ENCODE measurements around the gene INPP5F.

INPP5F gene, protein sequence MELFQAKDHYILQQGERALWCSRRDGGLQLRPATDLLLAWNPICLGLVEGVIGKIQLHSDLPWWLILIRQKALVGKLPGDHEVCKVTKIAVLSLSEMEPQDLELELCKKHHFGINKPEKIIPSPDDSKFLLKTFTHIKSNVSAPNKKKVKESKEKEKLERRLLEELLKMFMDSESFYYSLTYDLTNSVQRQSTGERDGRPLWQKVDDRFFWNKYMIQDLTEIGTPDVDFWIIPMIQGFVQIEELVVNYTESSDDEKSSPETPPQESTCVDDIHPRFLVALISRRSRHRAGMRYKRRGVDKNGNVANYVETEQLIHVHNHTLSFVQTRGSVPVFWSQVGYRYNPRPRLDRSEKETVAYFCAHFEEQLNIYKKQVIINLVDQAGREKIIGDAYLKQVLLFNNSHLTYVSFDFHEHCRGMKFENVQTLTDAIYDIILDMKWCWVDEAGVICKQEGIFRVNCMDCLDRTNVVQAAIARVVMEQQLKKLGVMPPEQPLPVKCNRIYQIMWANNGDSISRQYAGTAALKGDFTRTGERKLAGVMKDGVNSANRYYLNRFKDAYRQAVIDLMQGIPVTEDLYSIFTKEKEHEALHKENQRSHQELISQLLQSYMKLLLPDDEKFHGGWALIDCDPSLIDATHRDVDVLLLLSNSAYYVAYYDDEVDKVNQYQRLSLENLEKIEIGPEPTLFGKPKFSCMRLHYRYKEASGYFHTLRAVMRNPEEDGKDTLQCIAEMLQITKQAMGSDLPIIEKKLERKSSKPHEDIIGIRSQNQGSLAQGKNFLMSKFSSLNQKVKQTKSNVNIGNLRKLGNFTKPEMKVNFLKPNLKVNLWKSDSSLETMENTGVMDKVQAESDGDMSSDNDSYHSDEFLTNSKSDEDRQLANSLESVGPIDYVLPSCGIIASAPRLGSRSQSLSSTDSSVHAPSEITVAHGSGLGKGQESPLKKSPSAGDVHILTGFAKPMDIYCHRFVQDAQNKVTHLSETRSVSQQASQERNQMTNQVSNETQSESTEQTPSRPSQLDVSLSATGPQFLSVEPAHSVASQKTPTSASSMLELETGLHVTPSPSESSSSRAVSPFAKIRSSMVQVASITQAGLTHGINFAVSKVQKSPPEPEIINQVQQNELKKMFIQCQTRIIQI

DNA sequence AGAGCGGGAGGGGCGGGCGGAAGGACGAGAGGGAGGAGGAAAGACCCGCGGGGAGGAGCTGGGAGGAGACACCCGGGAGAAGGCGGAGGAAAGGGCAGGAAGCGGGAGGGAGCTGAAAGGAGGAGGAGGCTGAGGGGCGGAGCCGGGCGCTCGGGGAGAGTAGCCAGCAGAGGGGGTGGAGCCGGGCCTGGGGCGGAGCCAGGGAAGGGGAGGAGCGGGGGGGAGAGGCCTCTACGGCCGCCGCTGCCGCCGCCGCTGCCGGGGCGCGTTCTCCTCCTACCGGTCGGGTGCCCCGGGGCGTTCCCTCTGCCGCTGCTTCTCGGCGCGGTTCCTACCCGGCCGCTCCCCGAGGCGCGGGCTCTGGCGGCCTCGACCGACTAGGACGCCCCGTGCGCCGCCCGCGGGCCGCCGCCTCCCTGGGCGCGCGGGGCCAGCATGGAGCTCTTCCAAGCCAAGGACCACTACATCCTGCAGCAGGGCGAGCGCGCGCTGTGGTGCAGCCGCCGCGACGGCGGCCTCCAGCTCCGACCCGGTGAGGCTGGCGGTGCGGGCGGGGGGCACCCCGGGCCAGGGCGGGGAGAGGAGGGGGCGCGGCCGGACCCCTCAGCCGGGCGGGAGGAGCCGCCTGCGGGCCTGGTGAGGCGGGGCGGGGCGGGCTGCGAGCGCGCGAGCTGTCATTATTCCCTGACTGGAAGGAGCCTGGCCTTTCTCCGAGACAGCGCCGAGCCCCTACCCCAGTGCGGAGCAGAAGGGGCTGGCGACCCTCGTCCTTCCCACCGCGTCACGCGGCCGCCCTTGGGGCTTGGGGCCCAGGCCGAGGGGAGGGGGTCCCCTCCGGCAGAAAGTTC, at the start of gene INPP5F:
Gene INPP5F, plus strand, starts transcription at position 223 of the 848 bp plus-strand sequence. Its CDS starts 213 bp downstream, at position 436.
- H3K9ac ChIP-seq (ENCODE audit: low read length), result peak within 1 kb of the TSS; percentile 81
- no peaks in the 10 kb centered on the region for H3K36me3 ChIP-seq (ENCODE audit: control insufficient read depth, insufficient read depth, low read length)
- no peaks in the 10 kb centered on the region for H3K9me3 ChIP-seq (ENCODE audit: control insufficient read depth, low read length)
- peaks cover 11% of the 10 kb centered on the region for H3K4me1 ChIP-seq (ENCODE audit: control insufficient read depth, insufficient read depth, low read length)
- peak within 1 kb of the TSS; percentile 41 for H3K4me3 ChIP-seq (ENCODE audit: low read length)
- no peaks in the 10 kb centered on the region for H3K27me3 ChIP-seq (ENCODE audit: control insufficient read depth, insufficient read depth, low read length)

DNA sequence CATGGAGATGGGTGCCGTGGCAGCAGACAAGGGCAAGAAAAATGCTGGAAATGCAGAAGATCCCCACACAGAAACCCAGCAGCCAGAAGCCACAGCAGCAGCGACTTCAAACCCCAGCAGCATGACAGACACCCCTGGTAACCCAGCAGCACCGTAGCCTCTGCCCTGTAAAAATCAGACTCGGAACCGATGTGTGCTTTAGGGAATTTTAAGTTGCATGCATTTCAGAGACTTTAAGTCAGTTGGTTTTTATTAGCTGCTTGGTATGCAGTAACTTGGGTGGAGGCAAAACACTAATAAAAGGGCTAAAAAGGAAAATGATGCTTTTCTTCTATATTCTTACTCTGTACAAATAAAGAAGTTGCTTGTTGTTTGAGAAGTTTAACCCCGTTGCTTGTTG, 48.7 kb upstream of the INPP5F start:
- no peak overlapping the region for H3K9ac ChIP-seq (ENCODE audit: low read length)
- no peaks in the 10 kb centered on the region for H3K4me1 ChIP-seq (ENCODE audit: control insufficient read depth, insufficient read depth, low read length)
- H3K4me3 ChIP-seq (ENCODE audit: low read length), result no peak overlapping the region
- H3K36me3 ChIP-seq (ENCODE audit: control insufficient read depth, insufficient read depth, low read length), result no peaks in the 10 kb centered on the region
- no peaks in the 10 kb centered on the region for H3K9me3 ChIP-seq (ENCODE audit: control insufficient read depth, low read length)
- H3K27me3 ChIP-seq (ENCODE audit: control insufficient read depth, insufficient read depth, low read length), result no peaks in the 10 kb centered on the region

DNA sequence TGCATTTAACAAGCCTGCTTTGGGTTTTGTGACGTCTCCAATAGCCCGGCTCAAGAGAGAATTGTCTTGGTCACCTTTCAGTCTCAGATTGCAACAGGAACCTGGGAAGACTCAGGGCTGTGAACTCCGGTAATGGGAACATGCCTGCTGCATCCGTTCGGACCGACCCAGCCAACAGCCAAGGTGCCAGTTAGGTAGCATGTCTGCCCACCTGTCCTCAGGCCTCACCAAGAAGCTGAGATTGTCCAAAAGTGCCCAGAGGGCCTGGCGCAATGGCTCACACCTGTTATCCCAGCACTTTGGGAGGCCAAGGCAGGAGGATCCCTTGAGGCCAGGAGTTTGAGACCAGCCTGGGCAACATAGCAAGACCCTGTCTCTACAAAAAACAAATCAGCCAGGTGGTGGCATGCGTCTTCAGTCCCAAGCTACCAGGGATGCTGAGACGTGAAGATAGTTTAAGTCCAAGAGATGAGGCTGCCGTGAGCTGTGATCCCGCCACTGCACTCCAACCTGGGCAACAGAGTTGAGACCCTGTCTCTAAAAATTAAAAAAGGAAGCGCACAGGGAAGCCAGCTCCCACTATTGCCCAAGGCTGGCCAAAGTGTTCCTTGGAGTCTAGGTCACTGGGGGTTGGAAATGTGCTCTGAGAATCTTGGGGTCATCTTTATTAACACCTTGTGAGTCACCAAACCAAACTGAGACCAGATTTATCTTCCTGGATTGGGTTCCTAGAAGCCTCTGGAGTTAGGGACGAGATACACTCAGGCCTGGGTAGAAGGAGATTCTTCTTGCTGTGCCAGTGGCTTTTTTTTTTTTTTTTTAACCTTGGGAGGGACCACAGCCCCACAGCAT, 47.7 kb upstream of the INPP5F start:
- no peaks in the 10 kb centered on the region for H3K9me3 ChIP-seq (ENCODE audit: control insufficient read depth, low read length)
- no peaks in the 10 kb centered on the region for H3K27me3 ChIP-seq (ENCODE audit: control insufficient read depth, insufficient read depth, low read length)
- H3K9ac ChIP-seq (ENCODE audit: low read length), result no peak overlapping the region
- no peaks in the 10 kb centered on the region for H3K36me3 ChIP-seq (ENCODE audit: control insufficient read depth, insufficient read depth, low read length)
- H3K4me3 ChIP-seq (ENCODE audit: low read length), result no peak overlapping the region
- no peaks in the 10 kb centered on the region for H3K4me1 ChIP-seq (ENCODE audit: control insufficient read depth, insufficient read depth, low read length)

DNA sequence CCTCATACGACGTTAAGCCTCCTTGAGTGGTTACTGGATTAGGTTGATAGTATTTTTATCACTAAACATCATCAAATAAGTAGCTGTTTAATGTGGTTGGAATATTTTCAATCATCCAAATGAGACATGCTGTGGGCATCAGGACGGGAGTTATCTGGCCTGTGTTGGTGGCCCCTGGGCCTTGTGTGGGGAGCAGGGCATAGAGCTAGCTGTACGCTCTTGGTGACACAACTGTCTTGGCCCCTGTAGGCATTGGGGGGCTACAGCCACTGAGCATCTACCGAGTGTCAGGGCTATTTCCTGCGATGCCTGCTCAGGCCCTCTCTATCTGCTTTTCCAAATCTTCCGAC, 46.4 kb upstream of the INPP5F start:
- no peaks in the 10 kb centered on the region for H3K9me3 ChIP-seq (ENCODE audit: control insufficient read depth, low read length)
- H3K9ac ChIP-seq (ENCODE audit: low read length), result no peak overlapping the region
- H3K27me3 ChIP-seq (ENCODE audit: control insufficient read depth, insufficient read depth, low read length), result no peaks in the 10 kb centered on the region
- no peak overlapping the region for H3K4me3 ChIP-seq (ENCODE audit: low read length)
- H3K36me3 ChIP-seq (ENCODE audit: control insufficient read depth, insufficient read depth, low read length), result no peaks in the 10 kb centered on the region
- H3K4me1 ChIP-seq (ENCODE audit: control insufficient read depth, insufficient read depth, low read length), result no peaks in the 10 kb centered on the region

DNA sequence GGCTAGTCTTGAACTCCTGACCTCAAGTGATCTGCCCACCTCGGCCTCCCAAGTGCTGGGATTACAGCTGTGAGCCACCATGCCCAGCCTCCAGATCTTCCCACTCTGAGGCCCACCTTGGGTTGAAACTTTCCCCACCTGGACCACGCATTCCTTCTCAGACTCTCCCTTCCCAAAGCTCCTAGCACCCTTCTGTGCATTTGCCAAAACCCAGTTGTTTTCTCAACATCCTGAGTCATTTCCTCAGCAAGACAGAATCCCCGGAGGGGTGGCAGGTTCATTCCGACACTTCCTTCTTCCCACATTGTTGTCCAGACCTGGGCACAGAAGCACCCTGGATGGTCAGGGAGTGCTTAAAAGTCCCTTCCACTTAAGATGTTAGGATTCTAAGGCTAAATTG, 45.8 kb upstream of the INPP5F start:
- H3K36me3 ChIP-seq (ENCODE audit: control insufficient read depth, insufficient read depth, low read length), result no peaks in the 10 kb centered on the region
- H3K4me1 ChIP-seq (ENCODE audit: control insufficient read depth, insufficient read depth, low read length), result no peaks in the 10 kb centered on the region

DNA sequence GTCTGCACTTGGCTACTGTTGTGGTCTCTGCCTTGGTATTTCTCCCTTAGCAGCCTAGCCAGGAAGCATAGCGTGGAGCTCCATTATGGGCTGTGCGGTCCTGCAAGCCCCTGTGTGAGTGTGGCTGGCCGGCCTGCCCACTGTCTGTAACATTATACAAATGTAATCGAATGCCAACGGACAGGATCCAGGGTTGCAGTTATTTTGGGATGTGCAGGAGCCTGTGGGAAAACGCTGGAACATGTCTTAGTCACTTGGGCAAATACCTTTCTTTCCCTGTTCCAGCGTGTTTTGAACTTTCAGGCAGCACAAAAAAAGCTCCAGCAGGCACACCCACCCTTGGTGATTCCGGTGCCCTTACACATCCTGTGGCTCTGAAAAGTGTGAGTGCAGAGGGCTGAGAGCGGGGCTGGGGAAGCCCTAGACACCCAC, 45.2 kb upstream of the INPP5F start:
- no peaks in the 10 kb centered on the region for H3K27me3 ChIP-seq (ENCODE audit: control insufficient read depth, insufficient read depth, low read length)
- H3K4me1 ChIP-seq (ENCODE audit: control insufficient read depth, insufficient read depth, low read length), result no peaks in the 10 kb centered on the region
- no peak overlapping the region for H3K4me3 ChIP-seq (ENCODE audit: low read length)
- H3K9me3 ChIP-seq (ENCODE audit: control insufficient read depth, low read length), result no peaks in the 10 kb centered on the region
- no peak overlapping the region for H3K9ac ChIP-seq (ENCODE audit: low read length)
- H3K36me3 ChIP-seq (ENCODE audit: control insufficient read depth, insufficient read depth, low read length), result no peaks in the 10 kb centered on the region

More for the DNA sequence above, 45.8 kb upstream of the INPP5F start:
- H3K27me3 ChIP-seq (ENCODE audit: control insufficient read depth, insufficient read depth, low read length), result no peaks in the 10 kb centered on the region
- no peaks in the 10 kb centered on the region for H3K9me3 ChIP-seq (ENCODE audit: control insufficient read depth, low read length)
- H3K4me3 ChIP-seq (ENCODE audit: low read length), result no peak overlapping the region
- H3K9ac ChIP-seq (ENCODE audit: low read length), result no peak overlapping the region

DNA sequence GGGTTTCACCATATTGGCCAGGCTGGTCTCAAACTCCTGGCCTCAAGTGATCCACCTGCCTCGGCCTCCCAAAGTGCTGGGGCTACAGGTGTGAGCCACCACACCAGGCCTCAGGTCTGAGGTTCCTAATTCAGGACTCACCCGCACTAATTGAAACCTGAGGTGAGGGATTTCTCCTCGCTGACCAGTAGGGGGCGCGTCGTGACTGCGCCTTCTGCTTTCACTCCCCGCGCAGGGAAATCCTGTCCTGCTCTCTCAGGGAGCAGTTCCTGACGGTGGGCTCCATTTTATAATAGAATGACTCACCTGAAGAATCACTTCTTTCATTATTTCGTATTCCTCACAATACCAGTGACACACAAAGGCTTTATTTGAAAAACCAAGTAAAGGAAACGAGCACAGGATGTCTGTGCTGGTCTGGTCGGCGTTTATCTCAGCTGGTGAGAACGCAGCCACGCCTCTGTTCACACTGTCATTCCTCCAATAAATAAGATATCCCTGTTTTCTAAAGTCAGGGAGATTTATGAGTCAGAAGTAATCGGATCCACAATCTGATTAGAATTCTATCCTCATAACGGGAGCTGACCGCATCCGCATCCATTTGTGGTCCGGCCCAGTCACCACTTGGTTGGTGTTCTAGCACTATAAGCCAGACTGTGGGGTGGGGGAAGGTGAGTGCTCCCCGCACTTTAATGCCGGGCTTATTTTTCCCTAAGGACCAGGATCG, 39.2 kb upstream of the INPP5F start:
- Histone ChIP-seq H3K9me3 (ENCODE audit: control insufficient read depth, low read length) (no peaks in the 10 kb centered on the region), H3K4me1 (ENCODE audit: control insufficient read depth, insufficient read depth, low read length) (peaks cover 11% of the 10 kb centered on the region), H3K36me3 (ENCODE audit: control insufficient read depth, insufficient read depth, low read length) (no peaks in the 10 kb centered on the region), H3K9ac (ENCODE audit: low read length) (peak overlapping the region; percentile 69), H3K4me3 (ENCODE audit: low read length) (peak overlapping the region; percentile 11), H3K27me3 (ENCODE audit: control insufficient read depth, insufficient read depth, low read length) (no peaks in the 10 kb centered on the region)

DNA sequence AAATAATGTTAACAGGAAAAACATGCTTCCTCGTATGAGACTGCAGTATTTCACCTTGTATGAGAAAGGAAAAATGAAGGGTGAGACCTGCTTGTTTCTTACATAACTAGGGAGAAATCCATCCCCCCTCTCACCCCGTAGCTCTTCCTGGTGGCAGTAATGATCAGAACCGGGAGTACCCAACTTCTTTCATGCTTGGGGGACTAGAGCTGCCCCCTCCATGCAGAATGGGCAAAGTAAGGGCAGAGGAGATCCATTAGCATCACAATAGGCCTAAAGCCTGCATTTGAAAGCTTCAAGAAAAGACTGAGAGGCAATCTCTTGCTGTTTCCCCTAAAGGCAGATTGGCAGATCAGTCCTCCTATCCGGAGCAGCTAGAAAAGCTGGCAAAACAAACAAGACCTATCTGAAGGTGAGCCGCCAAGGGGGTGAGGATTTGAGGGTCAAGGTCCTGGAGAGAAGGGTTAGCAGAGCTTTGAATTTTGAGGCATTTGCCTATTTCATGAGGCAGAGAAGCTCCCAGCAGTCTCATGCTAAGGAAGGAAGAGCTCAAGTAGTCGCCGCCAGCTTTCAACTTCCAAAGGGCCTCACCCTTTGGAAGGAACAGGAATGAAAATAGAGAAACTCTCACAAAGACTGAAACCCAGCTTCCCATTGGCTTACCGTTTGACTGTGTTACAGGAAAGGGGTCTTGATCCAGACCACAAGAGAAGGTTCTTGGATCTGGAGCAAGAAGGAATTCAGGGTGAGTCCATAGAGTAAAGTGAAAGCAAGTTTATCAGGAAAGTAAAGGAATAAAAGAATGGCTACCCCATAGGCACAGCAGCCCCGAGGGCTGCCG, 38.4 kb upstream of the INPP5F start:
- Histone ChIP-seq H3K4me1 (ENCODE audit: control insufficient read depth, insufficient read depth, low read length) (peaks cover 11% of the 10 kb centered on the region), H3K36me3 (ENCODE audit: control insufficient read depth, insufficient read depth, low read length) (no peaks in the 10 kb centered on the region), H3K9ac (ENCODE audit: low read length) (peak overlapping the region; percentile 69), H3K4me3 (ENCODE audit: low read length) (no peak overlapping the region), H3K9me3 (ENCODE audit: control insufficient read depth, low read length) (no peaks in the 10 kb centered on the region), H3K27me3 (ENCODE audit: control insufficient read depth, insufficient read depth, low read length) (no peaks in the 10 kb centered on the region)

DNA sequence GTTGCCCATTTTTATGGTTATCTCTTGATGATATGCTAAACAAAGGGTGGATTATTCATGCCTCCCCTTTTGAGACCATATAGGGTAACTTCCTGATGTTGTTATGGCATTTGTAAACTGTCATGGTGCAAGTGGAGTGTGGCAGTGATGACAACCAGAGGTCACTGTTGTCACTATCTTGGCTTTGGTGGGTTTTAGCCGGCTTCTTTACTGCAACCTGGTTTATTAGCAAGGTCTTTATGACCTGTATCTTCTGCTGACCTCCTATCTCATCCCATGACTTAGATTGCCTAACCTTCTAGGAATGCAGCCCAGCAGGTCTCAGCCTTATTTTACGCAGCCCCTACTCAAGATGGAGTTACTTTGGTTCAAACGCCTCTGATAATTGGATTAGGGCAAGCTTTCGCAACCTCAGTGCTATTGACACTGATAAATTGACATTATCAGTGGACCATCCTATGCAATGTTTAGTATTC, 37.8 kb upstream of the INPP5F start:
- Histone ChIP-seq H3K27me3 (ENCODE audit: control insufficient read depth, insufficient read depth, low read length) (no peaks in the 10 kb centered on the region), H3K9ac (ENCODE audit: low read length) (no peak overlapping the region), H3K4me3 (ENCODE audit: low read length) (no peak overlapping the region), H3K36me3 (ENCODE audit: control insufficient read depth, insufficient read depth, low read length) (no peaks in the 10 kb centered on the region), H3K4me1 (ENCODE audit: control insufficient read depth, insufficient read depth, low read length) (peaks cover 11% of the 10 kb centered on the region), H3K9me3 (ENCODE audit: control insufficient read depth, low read length) (no peaks in the 10 kb centered on the region)
